HG03039 (cell line): ENCODE measurements around the gene ELAVL1.

ENCODE experiments used
- ATAC-seq: cut with Tn5 transposase; IDR thresholded peaks from one replicate; pipeline ENCODE4 v1.9.1; 2021; ENCODE audit warnings: mild to moderate bottlenecking, moderate library complexity; ENCODE audit not compliant: unreplicated experiment

ELAVL1 gene

DNA sequence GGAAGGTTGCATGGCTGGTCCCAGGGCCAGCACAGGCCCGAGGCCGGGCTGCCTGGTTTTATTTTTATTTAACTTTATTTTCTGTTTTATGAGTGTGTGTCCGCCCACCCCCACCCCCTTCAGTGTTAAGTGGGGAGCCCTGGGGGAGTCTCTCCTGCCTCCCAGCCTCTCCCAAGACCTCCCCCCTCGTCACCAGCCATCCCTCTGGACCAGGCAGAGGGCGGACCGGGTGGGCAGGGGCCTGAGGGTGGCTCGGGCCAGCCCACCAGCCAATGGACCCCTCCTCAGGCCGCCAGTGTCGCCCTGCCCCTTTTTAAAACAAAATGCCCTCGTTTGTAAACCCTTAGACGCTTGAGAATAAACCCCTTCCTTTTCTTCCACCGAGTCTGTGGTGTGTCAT, 91.3 kb downstream of the ELAVL1 start:
- no peak for ATAC-seq

- no peak for ATAC-seq
These were observed 91.8 kb downstream of the ELAVL1 start for GRCh38 chr19:7913652-7914051.

DNA sequence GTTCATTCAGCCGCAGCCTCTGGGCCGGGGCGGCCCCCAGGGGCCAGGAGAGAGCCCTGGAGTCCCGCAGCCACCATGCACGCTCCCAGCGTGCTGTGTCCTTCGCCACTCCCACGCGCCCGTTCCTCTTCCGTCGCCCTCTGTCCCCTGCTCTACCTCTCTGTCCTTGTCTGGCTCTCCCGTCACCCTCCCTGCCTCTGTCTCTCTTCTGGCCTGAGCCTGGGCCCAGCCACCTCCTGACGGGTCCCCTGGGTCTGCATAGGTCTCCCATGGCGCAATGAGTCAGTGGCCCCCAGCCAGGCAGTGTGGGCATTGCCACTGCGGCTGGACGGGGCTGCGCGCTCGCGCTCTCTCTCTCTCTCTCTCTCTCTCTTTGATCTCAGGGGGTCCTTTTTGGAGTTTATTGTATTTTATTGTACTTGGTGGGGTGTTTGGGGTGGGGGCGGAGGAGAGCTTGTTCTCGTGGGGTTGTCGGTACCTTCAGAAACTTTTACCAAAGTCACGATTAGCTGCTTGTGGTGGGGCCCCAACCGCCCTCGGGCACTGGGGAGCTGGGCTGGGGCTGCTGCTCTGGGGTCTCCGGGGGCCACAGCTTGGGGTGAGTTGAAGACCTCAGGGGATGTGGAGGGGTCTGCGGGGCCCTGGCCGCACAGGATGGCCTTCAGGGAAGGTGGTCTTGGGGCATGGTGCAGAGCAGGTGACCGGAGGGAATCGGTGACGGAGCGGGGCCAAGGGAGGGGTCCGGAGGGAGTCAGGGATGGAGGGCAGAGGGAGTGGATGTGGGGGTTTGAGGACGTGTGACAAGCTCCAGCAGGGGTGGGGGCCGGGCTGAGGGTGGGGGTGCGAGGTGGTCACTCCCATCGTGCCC, 92.5 kb downstream of the ELAVL1 start:
- no peak for ATAC-seq

DNA sequence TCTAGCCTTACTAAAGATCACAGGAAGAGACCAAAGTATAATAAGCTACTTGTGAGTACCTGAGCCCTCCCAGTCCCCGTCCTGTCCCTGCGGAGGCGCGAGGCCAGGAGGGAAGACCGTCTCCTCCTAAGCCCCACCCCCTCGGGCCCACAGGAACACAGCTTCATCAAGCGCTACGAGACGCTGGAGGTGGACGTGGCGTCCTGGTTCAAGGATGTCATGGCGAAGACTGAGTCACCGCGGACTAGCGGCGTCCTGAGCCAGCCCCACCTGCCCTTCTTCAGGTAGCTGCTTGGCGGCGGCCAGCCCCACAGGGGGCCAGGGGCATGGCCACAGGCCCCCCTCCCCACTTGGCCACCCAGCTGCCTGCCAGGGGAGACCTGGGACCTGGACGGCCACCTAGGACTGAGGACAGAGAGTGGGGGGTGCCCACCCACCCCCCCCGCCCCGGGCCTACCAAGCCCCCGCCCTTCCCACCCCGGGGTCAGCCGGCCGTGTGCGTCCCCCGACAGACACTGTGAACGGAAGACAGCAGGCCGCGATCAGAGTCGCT, 93.2 kb downstream of the ELAVL1 start:
- no peak for ATAC-seq

GRCh38 chr19:7911508-7912143, 93.8 kb downstream of the ELAVL1 start:
- no peak for ATAC-seq

DNA sequence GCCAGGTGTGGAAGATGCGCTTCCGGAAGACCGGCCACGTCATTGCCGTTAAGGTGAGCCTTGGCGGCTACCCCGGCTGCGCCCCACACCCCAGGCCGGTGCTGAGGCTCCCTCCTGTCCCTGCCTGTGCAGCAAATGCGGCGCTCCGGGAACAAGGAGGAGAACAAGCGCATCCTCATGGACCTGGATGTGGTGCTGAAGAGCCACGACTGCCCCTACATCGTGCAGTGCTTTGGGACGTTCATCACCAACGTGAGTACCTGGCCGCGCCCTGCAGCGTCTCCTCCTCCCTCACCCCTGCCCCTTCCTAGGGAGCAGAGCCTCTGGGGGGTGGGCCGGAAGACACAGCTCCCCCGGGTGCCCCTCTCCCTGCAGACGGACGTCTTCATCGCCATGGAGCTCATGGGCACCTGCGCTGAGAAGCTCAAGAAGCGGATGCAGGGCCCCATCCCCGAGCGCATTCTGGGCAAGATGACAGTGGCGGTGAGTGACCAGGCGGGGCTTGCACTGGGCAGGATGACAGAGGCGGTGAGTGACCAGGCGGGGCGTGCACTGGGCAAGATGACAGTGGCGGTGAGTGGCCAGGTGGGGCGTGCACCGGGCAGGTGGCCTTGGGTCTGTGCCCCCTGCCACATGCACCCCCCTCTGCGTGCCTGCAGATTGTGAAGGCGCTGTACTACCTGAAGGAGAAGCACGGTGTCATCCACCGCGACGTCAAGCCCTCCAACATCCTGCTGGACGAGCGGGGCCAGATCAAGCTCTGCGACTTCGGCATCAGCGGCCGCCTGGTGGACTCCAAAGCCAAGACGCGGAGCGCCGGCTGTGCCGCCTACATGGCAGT, 94.9 kb downstream of the ELAVL1 start:
- no peak for ATAC-seq

DNA sequence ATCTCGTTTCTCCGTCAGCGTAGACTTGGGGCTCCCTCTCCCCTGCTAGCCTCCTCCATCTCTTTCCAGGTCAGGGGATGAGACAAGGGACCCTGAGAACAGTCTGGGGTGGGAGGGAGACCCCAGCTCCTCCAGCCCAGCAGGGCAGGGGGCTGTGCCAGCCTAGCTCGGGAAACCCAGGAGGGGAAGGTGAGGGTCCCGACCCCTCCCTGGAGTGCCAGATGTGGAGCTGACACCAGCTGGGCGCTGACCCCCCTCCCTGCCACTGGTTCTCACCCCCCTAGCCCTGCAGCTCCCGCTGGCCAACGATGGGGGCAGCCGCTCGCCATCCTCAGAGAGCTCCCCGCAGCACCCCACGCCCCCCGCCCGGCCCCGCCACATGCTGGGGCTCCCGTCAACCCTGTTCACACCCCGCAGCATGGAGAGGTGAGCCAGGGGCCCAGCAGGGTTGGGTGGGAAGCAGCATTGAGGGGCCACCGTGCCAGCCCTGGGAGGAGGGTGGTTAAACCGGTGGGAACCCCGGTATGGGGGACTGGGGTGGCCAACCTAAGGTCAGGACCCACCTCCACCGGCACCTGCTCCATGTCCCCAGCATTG, 95.9 kb downstream of the ELAVL1 start:
- ATAC-seq, result no peak

GRCh38 chr19:7908742-7909461, 96.5 kb downstream of the ELAVL1 start:
- no peak for ATAC-seq
